ENCODE measurements around the gene RAD51B.

GRCh38 chr14:68574461-68574860 is 754.9 kb downstream of the RAD51B start:
- TF ChIP-seq, protein P1, sequence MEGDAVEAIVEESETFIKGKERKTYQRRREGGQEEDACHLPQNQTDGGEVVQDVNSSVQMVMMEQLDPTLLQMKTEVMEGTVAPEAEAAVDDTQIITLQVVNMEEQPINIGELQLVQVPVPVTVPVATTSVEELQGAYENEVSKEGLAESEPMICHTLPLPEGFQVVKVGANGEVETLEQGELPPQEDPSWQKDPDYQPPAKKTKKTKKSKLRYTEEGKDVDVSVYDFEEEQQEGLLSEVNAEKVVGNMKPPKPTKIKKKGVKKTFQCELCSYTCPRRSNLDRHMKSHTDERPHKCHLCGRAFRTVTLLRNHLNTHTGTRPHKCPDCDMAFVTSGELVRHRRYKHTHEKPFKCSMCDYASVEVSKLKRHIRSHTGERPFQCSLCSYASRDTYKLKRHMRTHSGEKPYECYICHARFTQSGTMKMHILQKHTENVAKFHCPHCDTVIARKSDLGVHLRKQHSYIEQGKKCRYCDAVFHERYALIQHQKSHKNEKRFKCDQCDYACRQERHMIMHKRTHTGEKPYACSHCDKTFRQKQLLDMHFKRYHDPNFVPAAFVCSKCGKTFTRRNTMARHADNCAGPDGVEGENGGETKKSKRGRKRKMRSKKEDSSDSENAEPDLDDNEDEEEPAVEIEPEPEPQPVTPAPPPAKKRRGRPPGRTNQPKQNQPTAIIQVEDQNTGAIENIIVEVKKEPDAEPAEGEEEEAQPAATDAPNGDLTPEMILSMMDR (IDR thresholded peaks at IDR 0.05), result no peak
- no peak for TF ChIP-seq POLR2A (IDR thresholded peaks at IDR 0.05)
- no peak for TF ChIP-seq EP300 (IDR thresholded peaks at IDR 0.05)
- TF ChIP-seq POLR2AphosphoS5 (IDR thresholded peaks at IDR 0.05), result no peak
